ENCODE results near the gene REPS2. TPM values are rescaled to one million over a fixed set of nuclear protein-coding genes. Genes with fewer than 3 reads are reported as not detected.
"Not testable (repeated sequence)": the region's sequence is repeated elsewhere in the genome, so short reads cannot be mapped to it uniquely, and the experiment has no call there.

REPS2 gene
- total RNA-seq, 2 experiments from 2014 or later, result 0.41 to 4.0 TPM

DNA sequence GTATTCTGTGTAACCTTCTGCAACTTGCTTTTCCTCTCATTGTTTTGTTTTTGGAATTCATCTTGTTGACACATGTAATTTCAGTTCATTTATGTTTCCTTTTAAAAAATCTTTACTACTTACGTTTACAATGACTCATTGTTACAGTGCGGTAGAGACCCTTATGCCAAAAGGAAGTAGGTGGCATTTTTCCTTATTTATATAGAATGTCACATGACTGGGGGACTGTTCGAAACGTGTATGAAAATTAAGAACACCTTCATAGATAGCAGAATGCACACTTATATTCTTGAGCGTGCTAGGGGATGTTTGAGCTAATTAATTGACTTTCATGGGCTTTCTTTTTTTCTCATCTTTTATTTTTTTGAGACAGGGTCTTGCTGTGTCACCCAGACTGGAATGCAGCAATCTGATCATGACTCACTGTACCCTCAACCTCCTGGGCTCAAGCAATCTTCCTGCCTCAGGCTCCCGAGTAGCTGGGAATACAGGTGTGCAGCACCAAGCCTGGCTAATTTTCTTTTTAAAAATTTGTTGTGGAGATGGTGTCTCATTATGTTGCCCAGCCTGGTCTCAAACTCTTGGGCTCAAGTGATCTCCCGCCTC is 7.3 kb downstream of the REPS2 start:
- no peaks in the 10 kb centered on the region for H3K9me3 ChIP-seq (ENCODE audit: low read length)
- no TSS peak for BruUV-seq (replicated peaks)
- no peaks in the 10 kb centered on the region for H3K4me1 ChIP-seq (ENCODE audit: insufficient read depth, low read length, poor library complexity, severe bottlenecking)
- H3K79me2 ChIP-seq (ENCODE audit: insufficient read depth, low read depth, low read length), result no peaks in the 10 kb centered on the region
- CTCF ChIA-PET (ENCODE audit: unreplicated experiment), result no interaction called here
- H3K36me3 ChIP-seq (ENCODE audit: insufficient read depth, low read length), result no peaks in the 10 kb centered on the region
- no peak for TF ChIP-seq EZH2phosphoT487 (IDR thresholded peaks at IDR 0.05; ENCODE audit: borderline replicate concordance, low read depth, low read length)
- TF ChIP-seq, protein P1, sequence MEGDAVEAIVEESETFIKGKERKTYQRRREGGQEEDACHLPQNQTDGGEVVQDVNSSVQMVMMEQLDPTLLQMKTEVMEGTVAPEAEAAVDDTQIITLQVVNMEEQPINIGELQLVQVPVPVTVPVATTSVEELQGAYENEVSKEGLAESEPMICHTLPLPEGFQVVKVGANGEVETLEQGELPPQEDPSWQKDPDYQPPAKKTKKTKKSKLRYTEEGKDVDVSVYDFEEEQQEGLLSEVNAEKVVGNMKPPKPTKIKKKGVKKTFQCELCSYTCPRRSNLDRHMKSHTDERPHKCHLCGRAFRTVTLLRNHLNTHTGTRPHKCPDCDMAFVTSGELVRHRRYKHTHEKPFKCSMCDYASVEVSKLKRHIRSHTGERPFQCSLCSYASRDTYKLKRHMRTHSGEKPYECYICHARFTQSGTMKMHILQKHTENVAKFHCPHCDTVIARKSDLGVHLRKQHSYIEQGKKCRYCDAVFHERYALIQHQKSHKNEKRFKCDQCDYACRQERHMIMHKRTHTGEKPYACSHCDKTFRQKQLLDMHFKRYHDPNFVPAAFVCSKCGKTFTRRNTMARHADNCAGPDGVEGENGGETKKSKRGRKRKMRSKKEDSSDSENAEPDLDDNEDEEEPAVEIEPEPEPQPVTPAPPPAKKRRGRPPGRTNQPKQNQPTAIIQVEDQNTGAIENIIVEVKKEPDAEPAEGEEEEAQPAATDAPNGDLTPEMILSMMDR (conservative IDR thresholded peaks at IDR 0.05; ENCODE audit: low read length), result no peak
- H3K4me3 ChIP-seq (ENCODE audit: low read depth, low read length, poor library complexity, severe bottlenecking), result no peak overlapping the region
- POLR2A ChIA-PET, result no interaction called here
- no peak for DNase-seq (ENCODE audit: low spot score)
- no peak overlapping the region for H3K27ac ChIP-seq (ENCODE audit: low read depth, low read length, poor library complexity, severe bottlenecking)
- H3K4me2 ChIP-seq (ENCODE audit: low read length), result no peak overlapping the region
- intact Hi-C loops (cut with micrococcal nuclease; ENCODE audit: unreplicated experiment), result no loop called here
- H4K20me1 ChIP-seq (ENCODE audit: insufficient read depth, low read length), result no peaks in the 10 kb centered on the region
- no peak overlapping the region for H2AFZ ChIP-seq (ENCODE audit: low read length)
- no peaks in the 10 kb centered on the region for H3K9me2 ChIP-seq (ENCODE audit: insufficient read depth, low read length)

DNA sequence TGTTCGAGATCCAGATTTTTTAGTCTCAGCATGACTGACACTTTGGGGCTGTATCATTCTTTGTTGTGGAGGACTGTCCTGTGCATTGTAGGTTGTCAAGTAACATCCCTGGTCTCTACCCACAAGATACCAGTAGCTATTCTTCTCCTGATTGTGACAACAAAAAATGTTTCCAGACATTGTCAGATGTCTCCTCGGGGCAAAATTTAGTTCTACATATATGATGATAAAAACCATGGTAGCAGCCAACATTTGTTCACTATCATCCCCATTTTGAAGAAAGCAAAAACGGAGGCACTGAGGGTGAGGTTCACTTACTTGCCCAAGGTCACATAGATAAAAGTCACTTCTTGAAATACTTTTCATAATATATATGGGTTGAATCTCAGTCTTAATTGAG is 11.3 kb downstream of the REPS2 start:
- Histone ChIP-seq H3K4me2 (ENCODE audit: low read length) (no peak overlapping the region), H3K79me2 (ENCODE audit: insufficient read depth, low read depth, low read length) (no peaks in the 10 kb centered on the region), H3K4me3 (ENCODE audit: low read depth, low read length, poor library complexity, severe bottlenecking) (no peak overlapping the region), H3K9me3 (ENCODE audit: low read length) (no peaks in the 10 kb centered on the region), H3K9me2 (ENCODE audit: insufficient read depth, low read length) (no peaks in the 10 kb centered on the region), H2AFZ (ENCODE audit: low read length) (no peak overlapping the region), H3K4me1 (ENCODE audit: insufficient read depth, low read length, poor library complexity, severe bottlenecking) (no peaks in the 10 kb centered on the region), H3K36me3 (ENCODE audit: insufficient read depth, low read length) (no peaks in the 10 kb centered on the region), H4K20me1 (ENCODE audit: insufficient read depth, low read length) (no peaks in the 10 kb centered on the region), H3K27ac (ENCODE audit: low read depth, low read length, poor library complexity, severe bottlenecking) (no peak overlapping the region)
- no peak for TF ChIP-seq EZH2phosphoT487 (IDR thresholded peaks at IDR 0.05; ENCODE audit: borderline replicate concordance, low read depth, low read length)
- TF ChIP-seq, protein P1 (conservative IDR thresholded peaks at IDR 0.05; ENCODE audit: low read length), result no peak
- ChIA-PET CTCF (ENCODE audit: unreplicated experiment) (no interaction called here), POLR2A (no interaction called here)
- no peak for DNase-seq (ENCODE audit: low spot score)
- intact Hi-C loops (cut with micrococcal nuclease; ENCODE audit: unreplicated experiment), result no loop called here
- no TSS peak for BruUV-seq (replicated peaks)

DNA sequence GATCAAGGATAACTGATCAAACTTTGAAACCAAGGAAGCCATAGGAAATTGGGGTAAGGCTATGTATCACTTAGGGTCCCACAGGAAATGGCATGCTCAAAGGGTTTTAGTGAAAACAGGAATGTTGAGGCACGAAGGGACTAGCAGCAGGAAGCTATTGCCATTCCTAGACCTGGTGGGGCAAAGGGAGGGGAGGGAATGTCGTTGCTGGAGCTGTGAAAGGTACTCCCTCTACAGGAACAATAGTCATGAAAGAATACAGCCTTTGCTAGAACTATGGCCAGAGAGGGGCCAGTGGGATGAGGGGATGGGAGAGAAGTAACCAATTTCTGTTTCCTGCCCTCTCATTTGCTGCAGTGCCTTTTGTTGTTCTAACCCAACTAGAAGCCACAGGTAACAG is 11.9 kb downstream of the REPS2 start:
- ChIA-PET CTCF (ENCODE audit: unreplicated experiment) (no interaction called here), POLR2A (no interaction called here)
- intact Hi-C loops (cut with micrococcal nuclease; ENCODE audit: unreplicated experiment), result no loop called here
- Histone ChIP-seq H3K9me3 (ENCODE audit: low read length) (no peaks in the 10 kb centered on the region), H3K27ac (ENCODE audit: low read depth, low read length, poor library complexity, severe bottlenecking) (no peak overlapping the region), H4K20me1 (ENCODE audit: insufficient read depth, low read length) (no peaks in the 10 kb centered on the region), H3K9me2 (ENCODE audit: insufficient read depth, low read length) (no peaks in the 10 kb centered on the region), H3K4me3 (ENCODE audit: low read depth, low read length, poor library complexity, severe bottlenecking) (no peak overlapping the region), H2AFZ (ENCODE audit: low read length) (no peak overlapping the region), H3K4me2 (ENCODE audit: low read length) (no peak overlapping the region), H3K79me2 (ENCODE audit: insufficient read depth, low read depth, low read length) (no peaks in the 10 kb centered on the region), H3K36me3 (ENCODE audit: insufficient read depth, low read length) (no peaks in the 10 kb centered on the region), H3K4me1 (ENCODE audit: insufficient read depth, low read length, poor library complexity, severe bottlenecking) (no peaks in the 10 kb centered on the region)
- no TSS peak for BruUV-seq (replicated peaks)
- no peak for DNase-seq (ENCODE audit: low spot score)
- TF ChIP-seq, protein P1 (conservative IDR thresholded peaks at IDR 0.05; ENCODE audit: low read length), result no peak
- TF ChIP-seq EZH2phosphoT487 (IDR thresholded peaks at IDR 0.05; ENCODE audit: borderline replicate concordance, low read depth, low read length), result no peak

DNA sequence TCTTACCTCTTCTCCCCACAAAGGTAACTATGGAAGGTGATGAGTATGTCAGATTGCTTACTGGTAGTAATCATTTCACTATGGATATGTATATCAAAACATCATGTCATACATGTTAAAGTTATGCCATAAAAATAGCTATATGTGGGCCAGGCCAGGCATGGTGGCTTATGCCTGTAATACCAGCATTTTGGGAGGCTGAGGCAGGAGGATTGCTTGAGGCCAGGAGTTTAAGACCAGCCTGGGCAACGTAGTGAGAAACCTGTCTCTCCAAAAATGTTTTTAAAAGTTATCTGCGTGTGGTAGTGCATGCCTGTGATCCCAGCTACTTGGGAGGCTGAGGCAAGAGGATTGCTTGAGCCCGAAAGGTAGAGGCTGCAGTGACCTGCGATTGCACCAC is 16.2 kb downstream of the REPS2 start:
- H3K4me1 ChIP-seq (ENCODE audit: insufficient read depth, low read length, poor library complexity, severe bottlenecking); POLR2A ChIA-PET; H3K27ac ChIP-seq (ENCODE audit: low read depth, low read length, poor library complexity, severe bottlenecking); H3K4me2 ChIP-seq (ENCODE audit: low read length); H3K9me2 ChIP-seq (ENCODE audit: insufficient read depth, low read length); intact Hi-C loops (cut with micrococcal nuclease; ENCODE audit: unreplicated experiment); DNase-seq (ENCODE audit: low spot score); H3K4me3 ChIP-seq (ENCODE audit: low read depth, low read length, poor library complexity, severe bottlenecking); H3K36me3 ChIP-seq (ENCODE audit: insufficient read depth, low read length); CTCF ChIA-PET (ENCODE audit: unreplicated experiment); H3K79me2 ChIP-seq (ENCODE audit: insufficient read depth, low read depth, low read length); H4K20me1 ChIP-seq (ENCODE audit: insufficient read depth, low read length); H3K9me3 ChIP-seq (ENCODE audit: low read length); BruUV-seq (replicated peaks); H2AFZ ChIP-seq (ENCODE audit: low read length): not testable (repeated sequence)
